Colonic mucosa (tissue), 4 donors: ENCODE measurements around the gene FAM136A. TPM values are rescaled to one million over a fixed set of nuclear protein-coding genes. Genes with fewer than 3 reads are reported as not detected.

Source experiments
- DNase-seq: peaks from one replicate; pipeline ENCODE4 v3.0.0-alpha.2; 2020
- H3K27ac ChIP-seq: fragments of 200-600 bp; one replicate; pipeline ENCODE4 v1.8.0; 2021
- H3K27me3 ChIP-seq: fragments of 200-600 bp; one replicate; pipeline ENCODE4 v1.8.0; 2021
- H3K36me3 ChIP-seq: fragments of 200-600 bp; one replicate; pipeline ENCODE4 v1.8.0; 2021
- H3K4me1 ChIP-seq: fragments of 200-600 bp; one replicate; pipeline ENCODE4 v1.8.0; 2021; ENCODE audit warnings: mild to moderate bottlenecking
- H3K4me3 ChIP-seq: fragments of 200-600 bp; one replicate; pipeline ENCODE4 v1.8.0; 2021
- H3K9ac ChIP-seq, 2 donors: one replicate each; pipeline ENCODE4 v1.7.0; 2013; ENCODE audit warnings: control low read depth in 2 of 2, low read depth in 2 of 2, low read length in 2 of 2
- H3K9me3 ChIP-seq: fragments of 200-600 bp; one replicate; pipeline ENCODE4 v1.8.0; 2021
- CTCF ChIP-seq: fragments of 200-600 bp; IDR thresholded peaks from one replicate; pipeline ENCODE4 v1.8.0; 2022; ENCODE audit warnings: antibody characterized with exemption, mild to moderate bottlenecking
- intact Hi-C: fragments of 100-400 bp; cut with DNase I; formaldehyde crosslinking; loops from one replicate; pipeline ENCODE4 v1.14.1; 2022
- total RNA-seq, 2 donors: library from RNA; stranded (reverse); fragmentation: NEBNext Ultra II Directional in 1 of 2; extraction: Animal tissue kit (Norgen Biotek cat#: 25700) in 1 of 2; gene quantifications; one replicate each; pipeline ENCODE4 v1.2.1, GENCODE V29; 2021
- donor health status: healthy.
- donor health status: DM: no; HTN: no; CAD: no.
- donor health status: DM: no; HTN: no; CAD: no.

The FAM136A gene
- total RNA-seq, 2 donors from 2014 or later = 44.0 to 48.4 TPM

GRCh38 chr2:70340761-70341476, 39.1 kb upstream of the FAM136A start:
- intact Hi-C loops = loop anchor here (2.0 to 5.0 kb wide), 2 partner anchors 276 to 306 kb away; no protein-coding TSS in a partner anchor
- TF ChIP-seq CTCF = peak; percentile 69
- DNase-seq = peak; percentile 46
- Histone ChIP-seq H3K27ac (no peak overlapping the region), H3K4me1 (no peaks in the 10 kb centered on the region), H3K36me3 (no peaks in the 10 kb centered on the region), H3K9ac (no peak overlapping the region), H3K27me3 (no peaks in the 10 kb centered on the region), H3K4me3 (no peak overlapping the region), H3K9me3 (no peaks in the 10 kb centered on the region)

GRCh38 chr2:70340075-70340474, 38.2 kb upstream of the FAM136A start:
- Histone ChIP-seq H3K9ac (no peak overlapping the region), H3K4me1 (no peaks in the 10 kb centered on the region), H3K9me3 (no peaks in the 10 kb centered on the region), H3K36me3 (no peaks in the 10 kb centered on the region), H3K4me3 (no peak overlapping the region), H3K27me3 (no peaks in the 10 kb centered on the region), H3K27ac (no peak overlapping the region)
- intact Hi-C loops = loop anchor here (2.0 to 5.0 kb wide), 2 partner anchors 277 to 307 kb away; no protein-coding TSS in a partner anchor
- no peak for TF ChIP-seq CTCF
- DNase-seq = no peak

GRCh38 chr2:70336552-70336951, 34.7 kb upstream of the FAM136A start:
- Histone ChIP-seq H3K9me3 (no peaks in the 10 kb centered on the region), H3K27me3 (no peaks in the 10 kb centered on the region), H3K27ac (no peak overlapping the region), H3K36me3 (no peaks in the 10 kb centered on the region), H3K4me3 (no peak overlapping the region), H3K9ac (no peak overlapping the region), H3K4me1 (no peaks in the 10 kb centered on the region)
- intact Hi-C loops = no loop called here
- no peak for DNase-seq
- TF ChIP-seq CTCF = no peak

GRCh38 chr2:70331012-70331411, 29.1 kb upstream of the FAM136A start:
- Histone ChIP-seq H3K4me3 (no peak overlapping the region), H3K27me3 (no peaks in the 10 kb centered on the region), H3K27ac (no peak overlapping the region), H3K9ac (no peak overlapping the region), H3K9me3 (no peaks in the 10 kb centered on the region), H3K36me3 (no peaks in the 10 kb centered on the region), H3K4me1 (no peaks in the 10 kb centered on the region)
- intact Hi-C loops = no loop called here
- DNase-seq = no peak
- no peak for TF ChIP-seq CTCF

GRCh38 chr2:70330476-70330875, 28.6 kb upstream of the FAM136A start:
- Histone ChIP-seq H3K27me3 (no peaks in the 10 kb centered on the region), H3K36me3 (no peaks in the 10 kb centered on the region), H3K9me3 (no peaks in the 10 kb centered on the region), H3K9ac (no peak overlapping the region), H3K27ac (no peak overlapping the region), H3K4me3 (no peak overlapping the region), H3K4me1 (no peaks in the 10 kb centered on the region)
- no peak for DNase-seq
- intact Hi-C loops = no loop called here
- no peak for TF ChIP-seq CTCF
